ENCODE data around the gene TAC3. TPM values are rescaled to one million over a fixed set of nuclear protein-coding genes. Genes with fewer than 3 reads are reported as not detected.

Gene TAC3
- total RNA-seq, 1 donor from 2014 or later = 1.3 TPM

GRCh38 chr12:57051011-57051410 lies 34.7 kb upstream of the TAC3 start:
- no peaks in the 10 kb centered on the region for H3K79me2 ChIP-seq (ENCODE audit: insufficient read depth, low read length)

GRCh38 chr12:57049890-57050289 lies 33.6 kb upstream of the TAC3 start, which contains the start of gene MYO1A:
MYO1A (minus strand) TSS chr12:57050129; CDS start chr12:57048323, 1,806 bp downstream.
- TF ChIP-seq EZH2 (IDR thresholded peaks at IDR 0.05; ENCODE audit: insufficient read depth, low read length) (no peak), CTCF (IDR thresholded peaks at IDR 0.05; ENCODE audit: insufficient read depth, low read depth, low read length) (no peak)
- no peak within 1 kb of the TSS for H3K27ac ChIP-seq (ENCODE audit: low read depth, low read length)
- H3K4me1 Mint-ChIP-seq (ENCODE audit: low read depth, unreplicated experiment) = peaks cover 4% of the 10 kb centered on the region
- no peaks in the 10 kb centered on the region for H3K9me3 ChIP-seq (ENCODE audit: insufficient read depth, low read depth, low read length)
- no peak within 1 kb of the TSS for H2AFZ ChIP-seq (ENCODE audit: low read depth, low read length)
- H3K27me3 ChIP-seq (ENCODE audit: insufficient read depth, low read length) = peaks cover 9% of the 10 kb centered on the region
- peaks cover 25% of the 10 kb centered on the region for H3K27me3 Mint-ChIP-seq (ENCODE audit: low read depth, unreplicated experiment)
- no peak for DNase-seq (ENCODE audit: low read depth)
- no peaks in the 10 kb centered on the region for H3K36me3 ChIP-seq (ENCODE audit: insufficient read depth, low read length)
- peaks cover 1% of the 10 kb centered on the region for H3K36me3 Mint-ChIP-seq (ENCODE audit: low read depth, unreplicated experiment)
- H3K4me1 ChIP-seq (ENCODE audit: insufficient read depth, low read length) = no peaks in the 10 kb centered on the region
- no peak for FAIRE-seq
- H3K4me3 ChIP-seq (ENCODE audit: insufficient read depth, low read depth, low read length) = no peak within 1 kb of the TSS
- no peak within 1 kb of the TSS for H3K27ac Mint-ChIP-seq (ENCODE audit: unreplicated experiment)
- H3K4me2 ChIP-seq (ENCODE audit: low read length) = no peak within 1 kb of the TSS
- H4K20me1 ChIP-seq (ENCODE audit: insufficient read depth, low read length) = no peaks in the 10 kb centered on the region
- peaks cover 2% of the 10 kb centered on the region for H3K9me3 Mint-ChIP-seq (ENCODE audit: unreplicated experiment)
- no peaks in the 10 kb centered on the region for H3K79me2 ChIP-seq (ENCODE audit: insufficient read depth, low read length)
- no peak within 1 kb of the TSS for H3K9ac ChIP-seq (ENCODE audit: low read length)
- no peak within 1 kb of the TSS for H3K4me3 Mint-ChIP-seq (ENCODE audit: unreplicated experiment)

More at GRCh38 chr12:57051011-57051410, 34.7 kb upstream of the TAC3 start:
- Mint-ChIP-seq H3K4me1 (ENCODE audit: low read depth, unreplicated experiment) (peaks cover 4% of the 10 kb centered on the region), H3K9me3 (ENCODE audit: unreplicated experiment) (peaks cover 1% of the 10 kb centered on the region), H3K4me3 (ENCODE audit: unreplicated experiment) (no peak overlapping the region), H3K36me3 (ENCODE audit: low read depth, unreplicated experiment) (peaks cover 1% of the 10 kb centered on the region), H3K27me3 (ENCODE audit: low read depth, unreplicated experiment) (peaks cover 20% of the 10 kb centered on the region), H3K27ac (ENCODE audit: unreplicated experiment) (no peak overlapping the region)
- Histone ChIP-seq H3K27me3 (ENCODE audit: insufficient read depth, low read length) (peaks cover 9% of the 10 kb centered on the region), H3K9me3 (ENCODE audit: insufficient read depth, low read depth, low read length) (no peaks in the 10 kb centered on the region), H3K4me3 (ENCODE audit: insufficient read depth, low read depth, low read length) (no peak overlapping the region), H3K4me2 (ENCODE audit: low read length) (no peak overlapping the region), H4K20me1 (ENCODE audit: insufficient read depth, low read length) (no peaks in the 10 kb centered on the region), H3K27ac (ENCODE audit: low read depth, low read length) (no peak overlapping the region), H3K9ac (ENCODE audit: low read length) (no peak overlapping the region), H2AFZ (ENCODE audit: low read depth, low read length) (no peak overlapping the region), H3K36me3 (ENCODE audit: insufficient read depth, low read length) (peaks cover 4% of the 10 kb centered on the region), H3K4me1 (ENCODE audit: insufficient read depth, low read length) (no peaks in the 10 kb centered on the region)
- no peak for TF ChIP-seq CTCF (IDR thresholded peaks at IDR 0.05; ENCODE audit: insufficient read depth, low read depth, low read length)
- no peak for TF ChIP-seq EZH2 (IDR thresholded peaks at IDR 0.05; ENCODE audit: insufficient read depth, low read length)
- DNase-seq (ENCODE audit: low read depth) (no peak), FAIRE-seq (no peak)

GRCh38 chr12:57049119-57049446 lies 32.8 kb upstream of the TAC3 start:
- peaks cover 1% of the 10 kb centered on the region for H3K36me3 Mint-ChIP-seq (ENCODE audit: low read depth, unreplicated experiment)
- peaks cover 2% of the 10 kb centered on the region for H3K9me3 Mint-ChIP-seq (ENCODE audit: unreplicated experiment)
- Histone ChIP-seq H3K27ac (ENCODE audit: low read depth, low read length) (no peak overlapping the region), H3K4me1 (ENCODE audit: insufficient read depth, low read length) (no peaks in the 10 kb centered on the region), H3K9ac (ENCODE audit: low read length) (no peak overlapping the region), H4K20me1 (ENCODE audit: insufficient read depth, low read length) (no peaks in the 10 kb centered on the region), H3K9me3 (ENCODE audit: insufficient read depth, low read depth, low read length) (no peaks in the 10 kb centered on the region), H3K79me2 (ENCODE audit: insufficient read depth, low read length) (no peaks in the 10 kb centered on the region), H3K4me3 (ENCODE audit: insufficient read depth, low read depth, low read length) (no peak overlapping the region), H3K36me3 (ENCODE audit: insufficient read depth, low read length) (no peaks in the 10 kb centered on the region), H3K27me3 (ENCODE audit: insufficient read depth, low read length) (peaks cover 9% of the 10 kb centered on the region), H3K4me2 (ENCODE audit: low read length) (no peak overlapping the region), H2AFZ (ENCODE audit: low read depth, low read length) (no peak overlapping the region)
- peaks cover 4% of the 10 kb centered on the region for H3K4me1 Mint-ChIP-seq (ENCODE audit: low read depth, unreplicated experiment)
- no peak overlapping the region for H3K4me3 Mint-ChIP-seq (ENCODE audit: unreplicated experiment)
- FAIRE-seq = no peak
- peaks cover 25% of the 10 kb centered on the region for H3K27me3 Mint-ChIP-seq (ENCODE audit: low read depth, unreplicated experiment)
- no peak overlapping the region for H3K27ac Mint-ChIP-seq (ENCODE audit: unreplicated experiment)
- TF ChIP-seq CTCF (IDR thresholded peaks at IDR 0.05; ENCODE audit: insufficient read depth, low read depth, low read length) (no peak), EZH2 (IDR thresholded peaks at IDR 0.05; ENCODE audit: insufficient read depth, low read length) (no peak)
- DNase-seq (ENCODE audit: low read depth) = no peak
